Dermis blood vessel endothelial cell (primary cell): ENCODE data around the gene DENND1A. TPM values are rescaled to one million over a fixed set of nuclear protein-coding genes. Genes with fewer than 3 reads are reported as not detected.
"Not testable (repeated sequence)": the region's sequence is repeated elsewhere in the genome, so short reads cannot be mapped to it uniquely, and the experiment has no call there.

Source experiments
- DNase-seq: peaks from one replicate; pipeline ENCODE4 v3.0.0; 2010
- total RNA-seq: library from RNA; depleted of rRNA; stranded (reverse); fragments of >200 nt; gene quantifications from 2 replicates; pipeline ENCODE4 v1.2.3, GENCODE V29; 2014

Gene DENND1A
- total RNA-seq, 1 donor from 2014 or later = 9.5 TPM

GRCh38 chr9:123922911-123923310 lies 7.0 kb downstream of the DENND1A start:
- DNase-seq = peak; percentile 38

- no peak for DNase-seq
Measured at GRCh38 chr9:123922431-123922830, 7.5 kb downstream of the DENND1A start.

- DNase-seq = no peak
Measured at GRCh38 chr9:123914517-123915196, 15.3 kb downstream of the DENND1A start.

- DNase-seq = no peak
Measured at GRCh38 chr9:123912167-123912897, 17.6 kb downstream of the DENND1A start.

GRCh38 chr9:123911024-123911423 lies 18.9 kb downstream of the DENND1A start:
- no peak for DNase-seq

GRCh38 chr9:123909192-123909591 lies 20.7 kb downstream of the DENND1A start:
- not testable (repeated sequence) for DNase-seq

- DNase-seq = not testable (repeated sequence)
Measured at GRCh38 chr9:123903550-123903949, 26.4 kb downstream of the DENND1A start.

GRCh38 chr9:123894822-123895221 lies 35.1 kb downstream of the DENND1A start:
- no peak for DNase-seq

GRCh38 chr9:123893831-123894460 lies 36.0 kb downstream of the DENND1A start:
- DNase-seq = peak; percentile 4

- DNase-seq = no peak
Measured at GRCh38 chr9:123893115-123893514, 36.8 kb downstream of the DENND1A start.

GRCh38 chr9:123887837-123888236 lies 42.1 kb downstream of the DENND1A start:
- no peak for DNase-seq

- not testable (repeated sequence) for DNase-seq
Measured at GRCh38 chr9:123885834-123886233, 44.1 kb downstream of the DENND1A start.

GRCh38 chr9:123883634-123884033 lies 46.3 kb downstream of the DENND1A start:
- DNase-seq = no peak

GRCh38 chr9:123881604-123882003 lies 48.3 kb downstream of the DENND1A start:
- no peak for DNase-seq

GRCh38 chr9:123880420-123880819 lies 49.5 kb downstream of the DENND1A start:
- no peak for DNase-seq

- DNase-seq = no peak
Measured at GRCh38 chr9:123876750-123877149, 53.2 kb downstream of the DENND1A start.

- no peak for DNase-seq
Measured at GRCh38 chr9:123872710-123873109, 57.2 kb downstream of the DENND1A start.

- no peak for DNase-seq
Measured at GRCh38 chr9:123871781-123872180, 58.1 kb downstream of the DENND1A start.

GRCh38 chr9:123868002-123868401 lies 61.9 kb downstream of the DENND1A start:
- DNase-seq = no peak

- DNase-seq = no peak
Measured at GRCh38 chr9:123867034-123867433, 62.9 kb downstream of the DENND1A start.

- no peak for DNase-seq
Measured at GRCh38 chr9:123866497-123866896, 63.4 kb downstream of the DENND1A start.

- DNase-seq = no peak
Measured at GRCh38 chr9:123865226-123866000, 64.5 kb downstream of the DENND1A start.

- no peak for DNase-seq
Measured at GRCh38 chr9:123864251-123864650, 65.7 kb downstream of the DENND1A start.
